MG63 (cell line): Measurements from ENCODE around the gene DEFB131A. TPM values are rescaled to one million over a fixed set of nuclear protein-coding genes. Genes with fewer than 3 reads are reported as not detected.
"Not testable (repeated sequence)": the region's sequence is repeated elsewhere in the genome, so short reads cannot be mapped to it uniquely, and the experiment has no call there.

Experiments
- DNase-seq: peaks from one replicate; pipeline ENCODE4 v3.0.0-alpha.2; 2020
- H3K27me3 ChIP-seq: fragments of 250-450 bp; sonication (Bioruptor Pico); 2 replicates; pipeline ENCODE4 v1.5.1; 2020; ENCODE audit warnings: mild to moderate bottlenecking, moderate library complexity
- H3K36me3 ChIP-seq: fragments of 250-450 bp; sonication (Bioruptor Pico); 2 replicates; pipeline ENCODE4 v1.5.1; 2020; ENCODE audit warnings: mild to moderate bottlenecking, moderate library complexity
- H3K4me3 ChIP-seq: fragments of 250-450 bp; sonication (Bioruptor Pico); 2 replicates; pipeline ENCODE4 v1.5.1; 2020; ENCODE audit warnings: mild to moderate bottlenecking, moderate library complexity
- H3K9me3 ChIP-seq: fragments of 250-450 bp; sonication (Bioruptor Pico); 2 replicates; pipeline ENCODE4 v1.5.1; 2020; ENCODE audit warnings: mild to moderate bottlenecking, moderate library complexity
- total RNA-seq: library from RNA; depleted of rRNA; stranded (reverse); fragments of >200 nt; shearing (Covaris generic); gene quantifications from 2 replicates; pipeline ENCODE4 v1.2.3, GENCODE V29; 2014; ENCODE audit warnings: low replicate concordance; rRNA removed

Gene DEFB131A
- not detected in 2 replicates for total RNA-seq

- not testable (repeated sequence) for DNase-seq, H3K27me3 ChIP-seq, H3K36me3 ChIP-seq, H3K4me3 ChIP-seq, H3K9me3 ChIP-seq
Measured at GRCh38 chr4:9444114-9444513, at the start of gene DEFB131A. TSS of gene DEFB131A (plus strand) at chr4:9444414. CDS start at chr4:9444534, 120 bp downstream.

GRCh38 chr4:9405774-9406173, 38.4 kb upstream of the DEFB131A start:
- H3K36me3 ChIP-seq, H3K27me3 ChIP-seq, H3K4me3 ChIP-seq, H3K9me3 ChIP-seq, DNase-seq: not testable (repeated sequence)

GRCh38 chr4:9406491-9406890, 37.7 kb upstream of the DEFB131A start:
- not testable (repeated sequence) for H3K4me3 ChIP-seq, H3K27me3 ChIP-seq, H3K9me3 ChIP-seq, H3K36me3 ChIP-seq, DNase-seq

GRCh38 chr4:9409793-9410192, 34.4 kb upstream of the DEFB131A start:
- Histone ChIP-seq H3K36me3 (no peaks in the 10 kb centered on the region), H3K27me3 (no peaks in the 10 kb centered on the region), H3K9me3 (no peaks in the 10 kb centered on the region), H3K4me3 (no peak overlapping the region)
- no peak for DNase-seq

DNA sequence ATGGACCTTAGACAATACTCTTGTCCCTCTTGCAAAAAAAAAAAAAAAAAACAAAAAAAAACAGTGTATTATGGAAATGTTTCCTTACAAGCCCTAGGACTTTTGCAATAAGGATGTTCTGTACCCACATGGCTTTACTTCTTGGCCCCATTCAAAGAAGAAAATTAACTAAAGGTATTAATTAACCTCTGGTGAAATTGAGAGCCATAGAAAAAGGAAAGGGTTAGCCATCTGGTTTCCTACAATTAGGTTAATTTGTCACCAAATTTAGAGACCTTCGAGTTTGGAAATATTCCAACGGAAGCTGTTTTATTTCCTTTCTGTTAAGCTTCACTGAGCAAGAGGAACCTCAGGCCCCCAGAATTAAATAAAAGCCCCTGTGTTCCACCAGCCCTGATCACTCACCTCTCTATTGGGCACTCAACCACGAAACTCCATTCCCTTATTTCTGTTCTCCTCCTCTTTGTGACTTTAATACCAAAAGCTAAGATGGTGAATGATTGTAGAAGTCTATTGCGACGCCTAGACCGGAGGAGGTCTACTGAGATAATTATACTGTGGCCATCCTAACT, 22.2 kb upstream of the DEFB131A start:
- not testable (repeated sequence) for H3K4me3 ChIP-seq, H3K27me3 ChIP-seq, H3K9me3 ChIP-seq, H3K36me3 ChIP-seq, DNase-seq

GRCh38 chr4:9425916-9426315, 18.3 kb upstream of the DEFB131A start:
- not testable (repeated sequence) for H3K27me3 ChIP-seq, DNase-seq, H3K36me3 ChIP-seq, H3K4me3 ChIP-seq, H3K9me3 ChIP-seq

GRCh38 chr4:9430061-9430460, 14.2 kb upstream of the DEFB131A start:
- DNase-seq, result not testable (repeated sequence)

DNA sequence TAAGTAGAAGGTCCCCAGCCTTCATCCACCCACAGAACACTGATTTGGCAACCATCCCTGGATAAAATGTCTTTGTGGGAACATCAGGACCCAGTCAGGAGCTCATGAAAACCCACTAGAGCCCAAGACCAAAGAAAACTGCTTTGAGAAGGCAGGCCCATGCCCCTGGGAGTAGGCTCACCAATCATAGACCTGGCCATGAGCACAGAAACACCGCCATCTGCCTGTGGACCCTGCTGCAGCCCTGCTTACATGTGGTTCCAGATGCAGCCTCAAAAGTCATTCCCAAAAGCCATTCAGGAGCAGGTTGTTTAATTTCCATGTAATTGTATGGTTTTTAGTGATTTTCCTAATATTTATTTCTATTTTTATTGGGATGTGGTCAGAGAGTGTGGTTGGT, 10.9 kb upstream of the DEFB131A start:
- H3K27me3 ChIP-seq, H3K36me3 ChIP-seq, H3K9me3 ChIP-seq, H3K4me3 ChIP-seq, DNase-seq: not testable (repeated sequence)

More at GRCh38 chr4:9430061-9430460, 14.2 kb upstream of the DEFB131A start:
- H3K27me3 ChIP-seq, H3K36me3 ChIP-seq, H3K9me3 ChIP-seq, H3K4me3 ChIP-seq: not testable (repeated sequence)

DNA sequence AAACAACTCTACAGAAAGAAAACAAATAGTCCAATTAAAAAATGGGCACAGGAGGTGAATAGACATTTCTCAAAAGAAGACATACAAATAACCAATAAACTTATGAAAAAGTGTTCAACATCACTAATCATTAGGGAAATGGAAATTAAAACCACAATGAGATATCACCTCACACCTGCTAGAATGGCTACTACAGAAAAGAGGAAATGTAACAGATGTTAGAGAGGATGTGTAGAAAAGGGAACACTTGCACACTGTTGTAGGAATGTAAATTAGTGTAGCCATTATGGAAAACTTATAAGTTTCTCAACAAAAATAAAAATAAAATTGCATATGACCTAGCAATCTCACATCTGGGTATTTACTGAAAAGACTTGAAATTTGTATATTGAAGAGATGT, 7.5 kb upstream of the DEFB131A start:
- H3K36me3 ChIP-seq, H3K9me3 ChIP-seq, H3K4me3 ChIP-seq, DNase-seq, H3K27me3 ChIP-seq: not testable (repeated sequence)

GRCh38 chr4:9442355-9442754, 1.9 kb upstream of the DEFB131A start:
- not testable (repeated sequence) for H3K4me3 ChIP-seq, DNase-seq, H3K27me3 ChIP-seq, H3K9me3 ChIP-seq, H3K36me3 ChIP-seq

DNA sequence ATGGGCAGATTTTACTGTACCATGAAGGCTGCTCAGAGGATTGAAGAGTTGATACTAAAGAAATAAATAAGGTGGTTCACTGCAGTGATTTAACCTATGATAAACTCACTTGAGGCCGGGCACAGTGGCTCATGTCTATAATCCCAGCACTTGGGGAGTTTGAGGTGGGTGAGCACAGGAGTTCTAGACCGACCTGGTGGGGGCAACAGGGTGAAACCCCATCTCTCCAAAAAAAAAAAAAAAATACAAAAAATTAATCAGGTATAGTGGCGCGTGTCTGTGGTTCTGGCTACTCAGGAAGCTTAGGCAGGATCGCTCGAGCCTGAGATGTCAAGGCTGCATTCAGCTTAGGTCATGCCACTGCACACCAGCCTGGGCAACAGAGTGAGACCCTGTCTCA, 467 bp downstream of the DEFB131A start:
- not testable (repeated sequence) for H3K27me3 ChIP-seq, H3K4me3 ChIP-seq, H3K9me3 ChIP-seq, DNase-seq, H3K36me3 ChIP-seq

- DNase-seq, H3K36me3 ChIP-seq, H3K27me3 ChIP-seq, H3K4me3 ChIP-seq, H3K9me3 ChIP-seq: not testable (repeated sequence)
Measured at GRCh38 chr4:9452251-9452650, 8.0 kb downstream of the DEFB131A start.

DNA sequence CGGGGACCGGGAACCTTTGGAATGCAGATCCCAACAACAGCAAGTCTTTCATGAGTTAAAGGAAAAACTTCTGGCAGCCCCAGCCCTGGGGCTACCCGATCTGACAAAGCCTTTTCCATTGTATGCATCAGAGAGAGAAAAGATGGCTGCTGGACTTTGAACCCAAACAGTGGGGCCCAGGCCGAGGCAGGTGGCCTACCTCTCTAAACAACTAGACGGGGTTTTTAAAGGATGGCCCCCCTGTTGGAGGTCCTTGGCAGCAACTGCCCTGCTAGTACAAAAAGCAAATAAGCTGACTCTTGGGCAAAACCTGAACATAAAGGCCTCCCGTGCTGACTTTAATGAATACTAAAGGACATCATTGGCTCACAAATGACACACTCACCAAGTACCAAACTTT, 10.1 kb downstream of the DEFB131A start:
- not testable (repeated sequence) for H3K27me3 ChIP-seq, H3K4me3 ChIP-seq, H3K9me3 ChIP-seq, DNase-seq, H3K36me3 ChIP-seq

- H3K9me3 ChIP-seq, DNase-seq, H3K27me3 ChIP-seq, H3K4me3 ChIP-seq, H3K36me3 ChIP-seq: not testable (repeated sequence)
Measured at GRCh38 chr4:9455046-9455445, 10.8 kb downstream of the DEFB131A start.

- H3K4me3 ChIP-seq, H3K36me3 ChIP-seq, DNase-seq, H3K27me3 ChIP-seq, H3K9me3 ChIP-seq: not testable (repeated sequence)
Measured at GRCh38 chr4:9479466-9479865, 35.3 kb downstream of the DEFB131A start.

GRCh38 chr4:9480066-9480465, 35.9 kb downstream of the DEFB131A start:
- not testable (repeated sequence) for DNase-seq, H3K9me3 ChIP-seq, H3K36me3 ChIP-seq, H3K4me3 ChIP-seq, H3K27me3 ChIP-seq

GRCh38 chr4:9482871-9483270, 38.7 kb downstream of the DEFB131A start:
- not testable (repeated sequence) for H3K4me3 ChIP-seq, H3K27me3 ChIP-seq, H3K36me3 ChIP-seq, DNase-seq, H3K9me3 ChIP-seq

GRCh38 chr4:9483682-9484081, 39.5 kb downstream of the DEFB131A start:
- H3K36me3 ChIP-seq, DNase-seq, H3K9me3 ChIP-seq, H3K27me3 ChIP-seq, H3K4me3 ChIP-seq: not testable (repeated sequence)

GRCh38 chr4:9486880-9487279, 42.7 kb downstream of the DEFB131A start:
- not testable (repeated sequence) for H3K36me3 ChIP-seq, H3K4me3 ChIP-seq, H3K9me3 ChIP-seq, DNase-seq, H3K27me3 ChIP-seq
